Colonic mucosa (tissue), 4 donors: ENCODE data around the gene WFDC12. TPM values are rescaled to one million over a fixed set of nuclear protein-coding genes. Genes with fewer than 3 reads are reported as not detected.

Source experiments
- DNase-seq: peaks from one replicate; pipeline ENCODE4 v3.0.0-alpha.2; 2020
- H3K27ac ChIP-seq: fragments of 200-600 bp; one replicate; pipeline ENCODE4 v1.8.0; 2021
- H3K27me3 ChIP-seq: fragments of 200-600 bp; one replicate; pipeline ENCODE4 v1.8.0; 2021
- H3K36me3 ChIP-seq: fragments of 200-600 bp; one replicate; pipeline ENCODE4 v1.8.0; 2021
- H3K4me1 ChIP-seq: fragments of 200-600 bp; one replicate; pipeline ENCODE4 v1.8.0; 2021; ENCODE audit warnings: mild to moderate bottlenecking
- H3K4me3 ChIP-seq: fragments of 200-600 bp; one replicate; pipeline ENCODE4 v1.8.0; 2021
- H3K9ac ChIP-seq, 2 donors: one replicate each; pipeline ENCODE4 v1.7.0; 2013; ENCODE audit warnings: control low read depth in 2 of 2, low read depth in 2 of 2, low read length in 2 of 2
- H3K9me3 ChIP-seq: fragments of 200-600 bp; one replicate; pipeline ENCODE4 v1.8.0; 2021
- intact Hi-C: fragments of 100-400 bp; cut with DNase I; formaldehyde crosslinking; loops from one replicate; pipeline ENCODE4 v1.14.1; 2022
- total RNA-seq, 2 donors: library from RNA; stranded (reverse); fragmentation: NEBNext Ultra II Directional in 1 of 2; extraction: Animal tissue kit (Norgen Biotek cat#: 25700) in 1 of 2; gene quantifications; one replicate each; pipeline ENCODE4 v1.2.1, GENCODE V29; 2021
- TF ChIP-seq, protein P1 (sequence below): fragments of 200-600 bp; IDR thresholded peaks from one replicate; pipeline ENCODE4 v1.8.0; 2022; ENCODE audit warnings: antibody characterized with exemption, mild to moderate bottlenecking
- donor health status: healthy.
- donor health status: DM: no; HTN: no; CAD: no.
- donor health status: DM: no; HTN: no; CAD: no.

Gene WFDC12
- total RNA-seq, 2 donors from 2014 or later = not detected

DNA sequence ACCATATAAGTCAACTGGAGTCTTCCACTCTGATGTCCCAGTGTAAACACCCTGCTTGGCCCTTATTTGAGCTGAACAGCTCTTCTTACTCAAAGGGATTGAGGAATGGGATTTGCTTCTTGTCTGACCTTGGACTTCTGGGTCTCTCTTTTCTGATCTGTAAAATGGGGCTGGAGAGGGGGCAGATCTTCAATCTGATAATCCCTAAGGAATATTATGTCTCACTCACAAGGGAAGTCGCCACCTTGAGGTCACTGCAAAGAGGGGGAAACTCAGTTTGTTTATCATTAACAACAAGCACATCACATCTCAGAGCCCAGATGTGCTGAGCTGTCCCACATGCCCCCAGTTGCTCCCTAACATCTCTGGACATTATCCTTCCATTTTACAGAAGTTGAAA, 38.4 kb downstream of the WFDC12 start:
- H3K4me3 ChIP-seq = no peak overlapping the region
- no peak overlapping the region for H3K9ac ChIP-seq
- intact Hi-C loops = no loop called here
- TF ChIP-seq, protein P1, sequence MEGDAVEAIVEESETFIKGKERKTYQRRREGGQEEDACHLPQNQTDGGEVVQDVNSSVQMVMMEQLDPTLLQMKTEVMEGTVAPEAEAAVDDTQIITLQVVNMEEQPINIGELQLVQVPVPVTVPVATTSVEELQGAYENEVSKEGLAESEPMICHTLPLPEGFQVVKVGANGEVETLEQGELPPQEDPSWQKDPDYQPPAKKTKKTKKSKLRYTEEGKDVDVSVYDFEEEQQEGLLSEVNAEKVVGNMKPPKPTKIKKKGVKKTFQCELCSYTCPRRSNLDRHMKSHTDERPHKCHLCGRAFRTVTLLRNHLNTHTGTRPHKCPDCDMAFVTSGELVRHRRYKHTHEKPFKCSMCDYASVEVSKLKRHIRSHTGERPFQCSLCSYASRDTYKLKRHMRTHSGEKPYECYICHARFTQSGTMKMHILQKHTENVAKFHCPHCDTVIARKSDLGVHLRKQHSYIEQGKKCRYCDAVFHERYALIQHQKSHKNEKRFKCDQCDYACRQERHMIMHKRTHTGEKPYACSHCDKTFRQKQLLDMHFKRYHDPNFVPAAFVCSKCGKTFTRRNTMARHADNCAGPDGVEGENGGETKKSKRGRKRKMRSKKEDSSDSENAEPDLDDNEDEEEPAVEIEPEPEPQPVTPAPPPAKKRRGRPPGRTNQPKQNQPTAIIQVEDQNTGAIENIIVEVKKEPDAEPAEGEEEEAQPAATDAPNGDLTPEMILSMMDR = no peak
- no peaks in the 10 kb centered on the region for H3K27me3 ChIP-seq
- H3K4me1 ChIP-seq = no peaks in the 10 kb centered on the region
- H3K36me3 ChIP-seq = no peaks in the 10 kb centered on the region
- no peak overlapping the region for H3K27ac ChIP-seq
- no peak for DNase-seq
- no peaks in the 10 kb centered on the region for H3K9me3 ChIP-seq

DNA sequence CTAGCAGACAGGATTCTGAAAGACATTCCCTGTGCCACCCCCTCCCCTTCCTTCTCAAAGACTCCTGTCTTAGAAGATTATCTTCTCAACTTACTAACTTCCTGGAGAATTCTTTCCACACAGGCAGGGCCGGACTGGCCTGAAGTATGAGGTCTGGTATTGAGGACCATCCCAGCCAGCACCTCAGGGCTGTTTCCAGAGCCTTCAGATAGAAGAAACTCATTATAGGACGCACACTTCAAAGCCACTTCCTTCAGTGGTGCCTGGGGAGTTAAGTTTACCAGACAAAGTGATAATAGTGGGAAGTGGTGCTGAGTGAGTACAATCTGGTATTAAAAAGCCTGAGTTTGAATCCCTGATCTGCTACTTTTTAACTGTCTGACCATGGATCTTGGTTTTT, 39.0 kb downstream of the WFDC12 start:
- Histone ChIP-seq H3K36me3 (no peaks in the 10 kb centered on the region), H3K27ac (no peak overlapping the region), H3K9ac (no peak overlapping the region), H3K9me3 (no peaks in the 10 kb centered on the region), H3K27me3 (no peaks in the 10 kb centered on the region), H3K4me1 (no peaks in the 10 kb centered on the region), H3K4me3 (no peak overlapping the region)
- DNase-seq = no peak
- intact Hi-C loops = no loop called here
- TF ChIP-seq, protein P1 = no peak

DNA sequence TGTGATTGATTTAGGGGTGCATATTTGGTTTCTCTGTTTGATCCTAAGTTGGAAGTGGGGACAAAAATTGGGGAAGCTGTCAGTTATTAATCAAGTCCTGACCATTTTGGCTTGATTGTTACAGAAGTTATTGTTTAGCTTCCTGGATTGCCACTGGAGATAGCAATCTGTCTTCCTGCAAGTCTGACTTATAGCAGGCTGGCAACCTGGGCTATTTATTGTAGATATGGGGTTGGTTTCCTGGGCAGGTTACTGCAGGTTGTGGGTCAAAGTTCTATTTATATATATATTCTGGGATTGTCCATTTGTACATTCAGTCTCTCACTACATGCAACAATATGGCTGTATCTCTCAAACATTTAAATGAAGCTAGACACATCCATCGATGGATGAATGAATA, 41.1 kb downstream of the WFDC12 start:
- H3K36me3 ChIP-seq = no peaks in the 10 kb centered on the region
- no peaks in the 10 kb centered on the region for H3K9me3 ChIP-seq
- intact Hi-C loops = no loop called here
- no peak overlapping the region for H3K4me3 ChIP-seq
- no peak overlapping the region for H3K9ac ChIP-seq
- no peak for DNase-seq
- no peak overlapping the region for H3K27ac ChIP-seq
- TF ChIP-seq, protein P1 = no peak
- no peaks in the 10 kb centered on the region for H3K27me3 ChIP-seq
- no peaks in the 10 kb centered on the region for H3K4me1 ChIP-seq

DNA sequence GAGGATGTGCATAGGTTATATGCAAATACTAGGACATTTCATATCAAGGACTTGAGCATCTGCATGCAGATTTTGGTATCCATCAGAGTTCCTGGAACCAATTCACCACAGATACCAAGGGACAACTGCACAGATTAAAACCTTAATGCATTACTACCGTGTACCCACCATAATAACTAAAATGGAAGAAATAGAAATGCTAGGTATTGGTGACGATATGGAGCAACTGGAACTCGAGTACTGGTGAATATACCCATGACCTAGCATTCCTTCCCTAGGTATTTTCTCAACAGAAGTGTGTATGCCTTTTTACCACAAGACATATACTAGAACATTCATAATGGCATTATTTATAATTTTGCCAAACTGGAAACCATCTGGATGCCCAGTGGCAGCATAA, 41.8 kb downstream of the WFDC12 start:
- Histone ChIP-seq H3K36me3 (no peaks in the 10 kb centered on the region), H3K27ac (no peak overlapping the region), H3K27me3 (no peaks in the 10 kb centered on the region), H3K4me1 (no peaks in the 10 kb centered on the region), H3K9me3 (no peaks in the 10 kb centered on the region), H3K9ac (no peak overlapping the region), H3K4me3 (no peak overlapping the region)
- no peak for DNase-seq
- intact Hi-C loops = no loop called here
- TF ChIP-seq, protein P1 = no peak

DNA sequence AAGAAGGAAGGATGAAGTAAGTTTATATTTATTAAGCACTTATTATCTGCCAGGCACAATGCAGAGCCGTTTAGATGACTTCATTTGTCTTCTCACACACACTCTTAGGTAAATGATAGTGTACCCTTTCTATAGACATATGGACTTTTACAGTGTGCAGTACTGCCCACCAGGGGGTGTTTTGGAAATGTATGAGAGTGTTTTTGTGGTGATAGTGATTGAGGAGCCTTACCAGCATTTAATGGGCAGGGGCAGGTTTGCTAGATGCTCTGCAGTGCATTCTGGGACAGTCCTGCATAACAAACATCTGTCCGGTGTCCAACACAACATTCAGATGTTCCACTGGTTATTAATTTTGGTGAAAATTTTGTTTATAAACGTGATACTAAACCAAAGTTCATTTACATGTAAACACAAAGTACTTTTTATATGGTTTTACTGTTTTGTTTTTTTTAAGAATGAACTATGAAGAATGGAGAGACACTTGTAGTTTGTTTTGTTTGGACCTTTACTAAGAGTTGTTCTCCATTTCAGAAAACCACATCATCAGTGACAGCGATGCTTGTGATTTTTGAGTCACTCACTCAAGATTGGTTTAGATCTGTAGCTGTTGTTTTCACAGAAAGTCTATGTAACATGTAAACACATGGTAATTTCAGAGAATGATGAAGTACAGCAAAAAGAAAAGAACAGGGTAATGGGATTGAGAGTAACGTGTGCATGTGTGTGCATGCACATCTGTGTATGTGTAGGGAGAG, 43.2 kb downstream of the WFDC12 start:
- Histone ChIP-seq H3K4me3 (no peak overlapping the region), H3K9me3 (no peaks in the 10 kb centered on the region), H3K4me1 (no peaks in the 10 kb centered on the region), H3K36me3 (no peaks in the 10 kb centered on the region), H3K9ac (no peak overlapping the region), H3K27me3 (no peaks in the 10 kb centered on the region), H3K27ac (no peak overlapping the region)
- TF ChIP-seq, protein P1 = no peak
- DNase-seq = no peak
- intact Hi-C loops = no loop called here
